Measurements from ENCODE around the gene C2CD2.
"Not testable (repeated sequence)": the region's sequence is repeated elsewhere in the genome, so short reads cannot be mapped to it uniquely, and the experiment has no call there.

Gene C2CD2

DNA sequence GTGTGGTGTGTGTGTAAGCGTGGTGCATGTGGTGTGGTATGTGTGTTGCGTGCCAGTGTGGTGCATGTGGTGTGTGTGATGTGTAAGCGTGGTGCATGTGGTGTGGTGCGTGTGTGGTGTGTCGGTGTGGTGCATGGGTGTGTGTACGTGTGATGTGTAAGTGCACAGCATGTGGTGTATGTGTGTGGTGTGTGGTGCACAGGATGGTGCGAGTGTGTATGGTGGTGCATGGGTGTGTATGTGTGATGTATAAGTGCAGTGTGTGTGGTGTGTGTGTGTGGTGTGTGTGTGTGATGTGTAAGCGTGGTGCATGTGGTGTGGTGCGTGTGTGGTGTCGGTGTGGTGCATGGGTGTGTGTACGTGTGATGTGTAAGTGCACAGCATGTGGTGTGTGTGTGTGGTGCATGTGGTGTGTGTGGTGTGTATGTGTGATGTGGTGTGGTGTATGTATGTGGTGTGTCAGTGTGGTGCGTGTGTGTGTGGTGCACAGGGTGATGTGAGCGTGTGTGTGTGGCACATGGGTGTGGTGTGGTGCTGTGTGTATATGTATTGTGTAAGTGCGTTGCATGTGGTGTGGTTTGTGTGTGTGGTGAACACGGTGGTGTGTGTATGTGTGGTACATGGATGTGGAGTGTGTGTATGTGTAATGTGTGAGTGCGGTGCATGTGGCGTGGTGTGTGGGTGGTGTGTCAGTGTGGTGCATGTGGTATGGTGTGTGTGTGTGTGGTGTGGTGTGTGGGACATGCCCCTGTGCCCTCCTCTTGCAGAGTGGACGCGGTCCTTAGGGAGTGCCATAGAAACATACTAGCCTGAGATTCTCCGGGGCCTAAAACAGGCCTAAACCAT is 1.1 kb upstream of the C2CD2 start:
- H3K4me3 ChIP-seq (ENCODE audit: control insufficient read depth, low read depth, low read length), result no peak overlapping the region
- DNase-seq (ENCODE audit: low read depth), result no peak
- TF ChIP-seq, protein P1, sequence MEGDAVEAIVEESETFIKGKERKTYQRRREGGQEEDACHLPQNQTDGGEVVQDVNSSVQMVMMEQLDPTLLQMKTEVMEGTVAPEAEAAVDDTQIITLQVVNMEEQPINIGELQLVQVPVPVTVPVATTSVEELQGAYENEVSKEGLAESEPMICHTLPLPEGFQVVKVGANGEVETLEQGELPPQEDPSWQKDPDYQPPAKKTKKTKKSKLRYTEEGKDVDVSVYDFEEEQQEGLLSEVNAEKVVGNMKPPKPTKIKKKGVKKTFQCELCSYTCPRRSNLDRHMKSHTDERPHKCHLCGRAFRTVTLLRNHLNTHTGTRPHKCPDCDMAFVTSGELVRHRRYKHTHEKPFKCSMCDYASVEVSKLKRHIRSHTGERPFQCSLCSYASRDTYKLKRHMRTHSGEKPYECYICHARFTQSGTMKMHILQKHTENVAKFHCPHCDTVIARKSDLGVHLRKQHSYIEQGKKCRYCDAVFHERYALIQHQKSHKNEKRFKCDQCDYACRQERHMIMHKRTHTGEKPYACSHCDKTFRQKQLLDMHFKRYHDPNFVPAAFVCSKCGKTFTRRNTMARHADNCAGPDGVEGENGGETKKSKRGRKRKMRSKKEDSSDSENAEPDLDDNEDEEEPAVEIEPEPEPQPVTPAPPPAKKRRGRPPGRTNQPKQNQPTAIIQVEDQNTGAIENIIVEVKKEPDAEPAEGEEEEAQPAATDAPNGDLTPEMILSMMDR (IDR thresholded peaks at IDR 0.05; ENCODE audit: control insufficient read depth, insufficient read depth, low read depth, low read length, missing control alignments), result no peak

DNA sequence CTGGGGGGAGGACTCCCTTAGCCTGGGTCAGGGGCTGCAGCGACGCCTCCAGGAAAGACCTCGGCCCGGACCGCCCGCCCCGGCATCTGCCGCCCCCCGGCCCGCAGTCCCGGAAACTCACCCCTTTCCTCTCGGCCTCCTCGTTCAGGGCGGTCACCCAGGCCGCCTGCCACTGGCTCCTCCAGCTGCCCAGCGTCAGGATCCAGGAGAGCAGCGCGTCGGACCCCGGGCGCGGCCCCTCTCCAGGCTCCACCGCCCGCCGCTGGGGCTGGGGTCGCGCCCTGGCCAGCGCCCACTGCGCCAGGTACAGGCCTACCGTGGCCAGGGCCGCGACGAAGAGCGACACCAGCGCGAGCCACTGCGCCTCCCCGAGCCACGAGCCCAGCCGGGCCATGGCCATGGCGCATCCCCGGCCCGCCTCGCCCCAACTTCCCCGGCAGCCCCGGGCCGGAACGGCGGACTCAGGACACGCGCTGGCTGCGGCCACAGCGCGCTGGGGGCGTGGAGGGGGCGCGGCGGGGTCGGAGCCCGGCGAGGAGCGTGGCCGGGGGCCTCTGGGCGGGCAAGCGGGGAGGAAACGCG is 478 bp downstream of the C2CD2 start:
- TF ChIP-seq, protein P1 (IDR thresholded peaks at IDR 0.05; ENCODE audit: control insufficient read depth, insufficient read depth, low read depth, low read length, missing control alignments), result no peak
- H3K4me3 ChIP-seq (ENCODE audit: control insufficient read depth, low read depth, low read length), result peak overlapping the region; percentile 82
- no peak for DNase-seq (ENCODE audit: low read depth)

DNA sequence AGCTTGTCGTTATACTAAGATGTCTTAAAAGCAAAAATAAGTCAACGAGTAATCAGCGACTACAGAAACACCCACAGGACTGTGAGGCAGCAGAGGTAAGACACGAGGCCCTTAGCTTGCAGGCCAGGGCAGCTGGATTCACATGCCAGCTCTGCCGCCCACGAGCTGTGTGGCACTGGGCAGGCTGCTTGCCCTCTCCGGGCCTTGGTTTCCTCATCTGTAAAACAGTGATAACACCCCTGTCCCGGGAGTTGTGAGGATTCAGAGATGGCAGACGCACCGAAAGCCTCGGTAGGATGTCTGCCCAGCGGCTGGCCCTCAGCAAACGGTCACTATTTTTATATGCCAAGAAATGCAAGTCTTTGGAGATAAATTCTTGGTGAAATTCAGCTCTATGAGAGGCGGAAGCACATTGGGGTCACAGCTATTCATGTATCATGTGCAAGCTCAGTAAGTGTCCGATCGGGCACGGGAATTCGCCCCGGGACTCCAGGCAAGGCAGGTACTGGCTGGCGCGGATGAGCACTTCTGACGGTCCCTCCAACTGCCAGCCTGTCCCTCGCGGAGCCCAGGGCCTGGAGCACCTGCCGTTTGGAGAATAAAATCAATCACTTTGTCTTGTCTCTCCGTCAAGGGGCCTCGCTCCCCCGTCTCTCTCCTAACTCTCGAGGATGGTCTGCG is 1.1 kb downstream of the C2CD2 start:
- H3K4me3 ChIP-seq (ENCODE audit: control insufficient read depth, low read depth, low read length), result peak overlapping the region; percentile 82
- no peak for DNase-seq (ENCODE audit: low read depth)
- TF ChIP-seq, protein P1 (IDR thresholded peaks at IDR 0.05; ENCODE audit: control insufficient read depth, insufficient read depth, low read depth, low read length, missing control alignments), result no peak

DNA sequence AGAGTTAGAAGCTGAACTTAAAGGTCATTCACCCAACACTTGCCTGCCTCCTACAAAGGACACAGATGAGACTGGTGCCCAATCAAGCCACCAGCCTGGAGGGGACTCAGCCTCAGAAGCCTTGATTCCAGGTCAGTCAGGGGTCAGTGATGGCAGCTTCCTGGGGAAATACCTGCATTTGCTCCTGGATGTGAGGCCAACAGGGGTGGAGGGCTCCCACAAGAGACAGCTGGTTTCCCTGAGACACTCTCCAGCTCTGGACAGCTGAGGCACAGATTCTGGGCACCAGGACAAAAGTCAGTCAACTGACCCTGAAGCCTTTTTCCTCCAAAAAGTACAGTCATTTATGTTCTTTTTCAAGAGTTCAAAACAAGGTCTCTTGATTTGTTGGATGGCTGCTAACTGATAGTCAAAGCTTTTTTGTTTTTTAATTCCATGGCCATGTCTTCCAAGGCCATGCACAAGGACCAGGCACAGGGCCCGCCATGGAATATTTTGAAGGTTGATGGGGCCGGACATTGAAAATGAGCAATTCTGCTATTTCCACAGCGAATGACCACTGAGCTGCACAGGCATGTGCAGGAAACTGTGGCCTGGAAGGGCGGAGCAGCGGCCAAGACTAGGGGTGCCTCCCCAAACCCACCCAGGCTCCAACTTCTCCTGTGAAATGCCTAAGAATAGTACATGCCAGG is 1.8 kb downstream of the C2CD2 start:
- DNase-seq (ENCODE audit: low read depth), result no peak
- H3K4me3 ChIP-seq (ENCODE audit: control insufficient read depth, low read depth, low read length), result peak overlapping the region; percentile 82
- TF ChIP-seq, protein P1 (IDR thresholded peaks at IDR 0.05; ENCODE audit: control insufficient read depth, insufficient read depth, low read depth, low read length, missing control alignments), result no peak

DNA sequence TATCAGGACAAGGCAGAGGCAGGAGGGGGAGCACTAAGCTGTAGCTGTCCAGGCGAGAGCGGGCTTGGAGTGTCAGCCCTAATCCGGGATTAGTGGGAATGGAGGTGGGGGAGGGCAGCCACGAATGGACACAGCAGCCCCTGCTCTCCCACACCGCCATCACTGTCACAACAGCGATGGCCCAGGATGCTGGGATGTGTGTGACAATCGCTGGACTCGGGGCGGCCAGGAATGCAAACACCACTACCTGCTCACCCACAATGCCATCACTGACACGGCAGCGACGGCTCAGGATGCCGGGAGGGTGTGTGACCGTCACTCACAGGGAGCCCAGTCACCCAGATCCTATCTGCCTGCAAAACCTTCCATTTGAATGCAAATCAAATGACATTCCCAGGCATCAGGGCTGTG is 2.9 kb downstream of the C2CD2 start:
- no peak for DNase-seq (ENCODE audit: low read depth)
- TF ChIP-seq, protein P1 (IDR thresholded peaks at IDR 0.05; ENCODE audit: control insufficient read depth, insufficient read depth, low read depth, low read length, missing control alignments), result no peak
- no peak overlapping the region for H3K4me3 ChIP-seq (ENCODE audit: control insufficient read depth, low read depth, low read length)

DNA sequence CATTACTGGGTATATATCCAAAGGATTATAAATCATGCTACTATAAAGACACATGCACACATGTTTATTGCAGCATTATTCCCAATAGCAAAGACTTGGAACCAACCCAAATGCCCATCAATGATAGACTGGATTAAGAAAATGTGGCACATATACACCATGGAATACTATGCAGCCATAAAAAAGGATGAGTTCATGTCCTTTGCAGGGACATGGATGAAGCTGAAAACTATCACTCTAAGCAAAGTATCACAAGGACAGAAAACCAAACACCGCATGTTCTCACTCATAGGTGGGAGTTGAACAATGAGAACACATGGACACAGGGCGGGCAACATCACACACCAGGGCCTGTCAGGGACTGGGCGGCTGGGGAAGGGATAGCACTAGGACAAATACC is 4.2 kb downstream of the C2CD2 start:
- H3K4me3 ChIP-seq (ENCODE audit: control insufficient read depth, low read depth, low read length); DNase-seq (ENCODE audit: low read depth): not testable (repeated sequence)

Measured in AG09309 (cell line).